ENCODE results near the gene BROX.

BROX gene

DNA sequence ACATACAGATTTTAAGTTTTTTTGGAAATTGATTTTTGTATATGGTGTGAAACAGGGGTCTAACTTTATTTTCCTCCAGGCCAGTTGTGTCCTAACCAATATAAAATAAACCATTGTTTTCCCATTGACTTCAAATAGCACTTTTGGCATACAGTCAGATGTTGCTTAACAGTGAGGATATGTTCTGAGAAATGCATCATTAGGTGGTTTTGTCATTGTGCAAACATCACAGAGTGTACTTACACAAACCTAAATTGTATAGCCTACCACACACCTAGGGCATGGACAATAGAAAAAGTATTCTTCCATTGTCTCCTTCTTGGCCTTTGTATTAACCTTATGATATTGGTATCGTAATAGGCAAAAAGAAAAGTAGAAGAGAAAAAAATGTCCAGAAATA is 65.1 kb downstream of the BROX start:
- no peak for DNase-seq (ENCODE audit: low read depth in 1 of 2, low spot score in 1 of 2)

DNA sequence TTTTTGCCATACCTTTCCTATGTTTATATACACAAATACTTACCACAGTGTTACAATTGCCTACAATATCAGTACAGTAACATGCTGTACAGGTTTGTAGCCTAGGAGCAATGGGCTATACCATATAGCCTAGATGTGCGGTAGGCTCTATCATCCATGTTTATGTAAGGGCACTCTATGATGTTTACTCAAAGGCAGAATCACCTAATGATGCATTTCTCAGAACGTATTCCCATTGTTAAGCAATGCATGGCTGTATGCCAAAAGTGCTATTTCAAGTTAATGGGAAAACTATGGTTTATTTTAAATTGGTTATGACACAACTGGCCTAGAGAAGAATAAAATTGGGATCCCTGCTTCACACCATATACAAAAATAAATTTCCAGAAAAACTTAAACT is 65.6 kb downstream of the BROX start:
- no peak for DNase-seq (ENCODE audit: low read depth in 1 of 2, low spot score in 1 of 2)

DNA sequence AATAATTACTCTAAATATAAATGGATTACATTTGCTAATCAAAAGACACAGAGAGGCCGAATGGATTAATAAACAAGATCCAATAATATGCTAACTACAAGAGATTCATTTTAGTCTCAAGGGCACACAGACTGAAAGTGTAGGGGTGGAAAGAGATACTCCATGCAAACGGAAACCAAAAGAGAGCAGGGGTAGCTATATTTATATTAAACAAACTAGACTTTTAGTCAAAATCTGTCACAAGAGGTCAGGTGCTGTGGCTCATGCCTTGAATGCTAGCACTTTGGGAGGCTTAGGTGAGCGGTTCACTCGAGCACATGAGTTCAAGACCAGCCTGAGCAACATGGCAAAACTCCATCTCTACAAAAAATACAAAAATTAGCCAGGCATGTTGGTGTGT is 68.9 kb downstream of the BROX start:
- no peak for DNase-seq (ENCODE audit: low read depth in 1 of 2, low spot score in 1 of 2)

DNA sequence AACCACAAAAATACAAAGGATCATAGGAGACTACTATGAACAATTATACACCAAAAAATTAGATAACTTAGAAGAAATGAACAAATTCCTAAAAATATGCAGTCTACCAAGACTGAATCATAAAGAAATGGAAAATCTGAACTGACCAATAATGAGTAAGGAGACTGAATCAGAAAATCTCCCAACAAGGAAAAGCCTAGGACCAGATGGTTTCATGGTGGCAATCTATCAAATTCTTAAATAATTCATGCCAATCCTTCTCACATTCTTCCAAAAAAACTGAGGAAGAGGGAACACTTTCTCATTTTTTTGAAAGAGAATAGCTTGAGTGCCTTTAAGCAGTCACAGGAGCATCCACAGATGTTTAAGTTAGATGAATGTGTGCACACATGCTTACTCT is 70.7 kb downstream of the BROX start:
- no peak for DNase-seq (ENCODE audit: low read depth in 1 of 2, low spot score in 1 of 2)

DNA sequence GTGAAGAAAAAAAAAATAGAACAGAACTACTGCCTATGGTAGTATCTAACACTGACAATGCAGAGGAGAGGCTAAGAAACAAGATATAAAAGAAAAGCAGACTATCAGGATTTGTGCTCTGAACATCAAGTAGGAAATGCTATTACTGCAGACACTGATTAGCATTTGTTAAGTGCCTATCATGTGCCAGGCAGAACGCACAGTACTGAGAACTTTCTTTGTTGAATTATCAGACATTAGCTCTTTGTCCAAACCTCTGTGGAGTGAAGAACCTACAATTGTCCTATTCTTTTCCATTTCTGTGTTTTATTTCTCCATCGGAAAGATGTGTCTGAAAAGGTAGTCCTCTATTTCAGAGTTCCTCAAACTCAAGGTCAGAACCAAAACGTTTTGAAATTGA is 72.0 kb downstream of the BROX start:
- DNase-seq (ENCODE audit: low read depth in 1 of 2, low spot score in 1 of 2) = no peak
